ENCODE data around the gene RARA.

RARA gene

DNA sequence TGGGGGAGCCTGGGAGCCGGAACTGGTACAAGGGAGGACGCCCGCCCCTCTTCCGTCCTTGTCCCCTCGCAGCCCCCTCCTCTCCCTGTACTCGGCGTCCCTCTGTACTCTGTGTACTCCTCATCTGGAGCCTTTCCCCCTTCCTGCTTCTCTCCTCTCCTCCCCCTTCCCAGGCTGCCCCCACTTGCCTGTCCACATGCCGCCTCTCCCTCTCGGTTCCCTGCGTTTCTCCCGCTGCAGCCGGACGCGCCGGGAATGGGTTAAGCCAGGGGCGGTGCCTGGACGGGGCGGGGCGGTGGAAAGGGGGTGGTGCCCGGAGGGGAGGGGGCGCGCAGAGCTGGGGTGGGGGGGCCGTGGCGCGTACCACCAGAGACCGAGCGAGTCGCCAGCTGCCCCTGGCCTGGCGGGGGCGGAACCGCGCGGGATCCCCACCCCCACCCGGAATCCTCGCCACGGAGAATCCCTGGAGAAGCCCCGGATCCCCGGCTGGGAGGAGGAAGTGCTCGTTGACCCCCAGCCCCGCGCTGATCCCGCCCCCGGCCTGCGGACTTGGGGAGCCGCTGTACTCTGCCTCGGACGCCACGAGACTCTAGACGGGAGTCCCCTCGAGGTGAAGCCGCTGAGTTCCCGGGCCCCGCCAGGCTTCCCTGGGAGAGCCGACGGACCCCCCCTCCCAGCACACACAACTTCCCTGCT, 33.0 kb downstream of the RARA start:
- H3K27ac ChIP-seq: peak overlapping the region; percentile 77
- no peak for TF ChIP-seq ZFX (IDR thresholded peaks at IDR 0.05)
- TF ChIP-seq, protein P1, sequence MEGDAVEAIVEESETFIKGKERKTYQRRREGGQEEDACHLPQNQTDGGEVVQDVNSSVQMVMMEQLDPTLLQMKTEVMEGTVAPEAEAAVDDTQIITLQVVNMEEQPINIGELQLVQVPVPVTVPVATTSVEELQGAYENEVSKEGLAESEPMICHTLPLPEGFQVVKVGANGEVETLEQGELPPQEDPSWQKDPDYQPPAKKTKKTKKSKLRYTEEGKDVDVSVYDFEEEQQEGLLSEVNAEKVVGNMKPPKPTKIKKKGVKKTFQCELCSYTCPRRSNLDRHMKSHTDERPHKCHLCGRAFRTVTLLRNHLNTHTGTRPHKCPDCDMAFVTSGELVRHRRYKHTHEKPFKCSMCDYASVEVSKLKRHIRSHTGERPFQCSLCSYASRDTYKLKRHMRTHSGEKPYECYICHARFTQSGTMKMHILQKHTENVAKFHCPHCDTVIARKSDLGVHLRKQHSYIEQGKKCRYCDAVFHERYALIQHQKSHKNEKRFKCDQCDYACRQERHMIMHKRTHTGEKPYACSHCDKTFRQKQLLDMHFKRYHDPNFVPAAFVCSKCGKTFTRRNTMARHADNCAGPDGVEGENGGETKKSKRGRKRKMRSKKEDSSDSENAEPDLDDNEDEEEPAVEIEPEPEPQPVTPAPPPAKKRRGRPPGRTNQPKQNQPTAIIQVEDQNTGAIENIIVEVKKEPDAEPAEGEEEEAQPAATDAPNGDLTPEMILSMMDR (conservative IDR thresholded peaks at IDR 0.05): no peak

- TF ChIP-seq, protein P1 (conservative IDR thresholded peaks at IDR 0.05): no peak
- no peak for TF ChIP-seq ZFX (IDR thresholded peaks at IDR 0.05)
- peak overlapping the region; percentile 77 for H3K27ac ChIP-seq
Observed at GRCh38 chr17:40342504-40343218, 33.7 kb downstream of the RARA start.

DNA sequence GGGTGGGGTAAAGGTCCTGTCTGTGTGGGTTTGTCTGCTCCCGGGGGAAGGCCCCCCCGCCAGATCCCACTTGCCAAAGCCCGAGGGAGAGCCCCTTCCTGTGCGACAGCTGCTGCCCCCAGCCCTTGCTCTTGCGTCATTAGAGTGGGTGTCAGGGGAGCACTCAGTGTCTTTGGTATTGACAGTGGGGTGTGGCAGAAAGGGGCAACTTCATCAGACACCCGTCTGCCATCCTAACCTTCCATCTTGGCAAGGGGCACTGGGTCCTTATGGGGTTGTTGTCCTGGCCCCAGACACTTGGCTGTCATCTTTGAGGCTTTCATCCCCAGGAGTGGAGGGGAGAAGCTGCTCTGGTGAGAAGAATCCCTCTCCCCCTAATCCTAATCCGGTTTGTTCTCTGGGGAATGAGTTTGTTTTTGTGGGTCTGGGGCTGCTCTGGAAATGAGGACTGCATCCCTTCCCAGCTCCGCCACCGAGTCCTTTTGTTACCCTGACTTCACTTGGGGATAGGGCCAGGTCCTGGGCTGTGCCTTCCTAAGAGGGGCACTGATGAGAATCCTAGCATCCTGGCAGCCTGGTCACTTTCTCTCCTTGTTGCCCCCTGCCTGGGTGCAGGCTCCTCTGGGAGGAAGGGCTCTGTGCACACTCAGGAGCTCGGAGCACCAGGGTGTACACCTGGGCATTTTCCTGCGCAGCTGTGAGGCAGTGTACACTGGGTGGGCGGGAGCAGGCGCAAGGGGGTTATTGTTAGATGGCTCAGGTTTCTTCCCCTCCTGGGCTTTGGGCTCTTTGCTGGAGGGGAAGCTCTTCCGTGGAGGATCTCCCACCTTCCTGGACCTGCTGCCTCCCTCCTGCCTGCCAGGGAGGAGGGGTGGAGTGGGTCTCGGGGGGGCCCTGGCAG, 34.5 kb downstream of the RARA start:
- no peak for TF ChIP-seq ZFX (IDR thresholded peaks at IDR 0.05)
- TF ChIP-seq, protein P1 (conservative IDR thresholded peaks at IDR 0.05): no peak
- no peak overlapping the region for H3K27ac ChIP-seq

- TF ChIP-seq, protein P1 (conservative IDR thresholded peaks at IDR 0.05): no peak
- TF ChIP-seq ZFX (IDR thresholded peaks at IDR 0.05): no peak
- H3K27ac ChIP-seq: no peak overlapping the region
Observed at GRCh38 chr17:40344421-40345160, 35.6 kb downstream of the RARA start.

DNA sequence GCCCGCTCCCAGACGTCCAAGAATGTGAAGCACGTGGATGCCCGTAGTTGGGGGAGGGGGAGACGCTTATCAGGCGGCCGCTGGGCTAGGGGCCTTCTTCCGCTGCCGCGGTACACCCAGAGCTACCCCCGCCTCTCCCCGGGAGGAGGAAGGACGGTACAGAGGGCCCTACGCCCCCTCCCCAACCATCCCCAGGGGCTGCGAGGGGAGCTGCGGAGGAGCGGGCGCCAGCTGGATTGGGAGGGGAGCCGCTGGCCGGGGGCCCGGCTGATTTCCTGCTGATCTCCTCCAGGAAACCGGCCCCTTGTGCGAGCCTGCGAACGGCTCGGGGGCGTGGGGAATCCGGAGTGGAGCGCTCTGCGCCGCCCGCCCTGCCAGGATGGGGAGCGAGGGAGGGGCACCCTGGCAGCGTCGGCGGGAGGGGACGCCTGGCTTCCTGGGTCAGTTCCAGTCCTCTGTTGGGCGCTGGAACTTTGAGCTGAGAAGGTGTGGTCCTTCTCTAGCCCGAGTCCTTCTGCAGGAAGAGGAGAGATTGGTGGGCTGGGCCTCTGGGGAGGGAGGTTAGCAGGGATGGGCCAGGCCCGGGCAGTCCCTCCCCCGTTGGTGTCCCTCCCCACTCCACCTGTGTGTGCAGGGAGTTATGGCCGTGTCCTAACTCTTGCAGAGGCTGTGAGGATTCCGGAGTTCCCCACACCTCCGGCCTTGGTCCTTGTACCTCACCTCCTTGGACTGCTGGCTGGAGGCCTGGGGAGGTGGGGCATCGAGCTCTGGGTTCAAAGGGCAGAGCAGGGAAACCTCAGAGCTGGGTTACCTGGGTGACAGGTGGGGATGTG, 36.4 kb downstream of the RARA start:
- no peak overlapping the region for H3K27ac ChIP-seq
- TF ChIP-seq, protein P1 (conservative IDR thresholded peaks at IDR 0.05): no peak

GRCh38 chr17:40345994-40346764, 37.2 kb downstream of the RARA start:
- no peak overlapping the region for H3K27ac ChIP-seq

More at GRCh38 chr17:40345994-40346764, 37.2 kb downstream of the RARA start:
- TF ChIP-seq ZFX (IDR thresholded peaks at IDR 0.05): no peak
- TF ChIP-seq, protein P1 (conservative IDR thresholded peaks at IDR 0.05): no peak
